Vagina (tissue), 2 donors: ENCODE data around the gene NARS2.

Source experiments
- POLR2A ChIP-seq, 2 donors: fragments of 450-650 bp; IDR thresholded peaks; one replicate each; pipeline ENCODE4 v1.6.1; 2017; ENCODE audit warnings: antibody characterized with exemption in 2 of 2, mild to moderate bottlenecking in 2 of 2, moderate library complexity in 2 of 2
- POLR2AphosphoS5 ChIP-seq, 2 donors: sonication (generic); formaldehyde crosslinking; IDR thresholded peaks; one replicate each; pipeline ENCODE4 v1.9.0; 2017; ENCODE audit warnings: antibody characterized with exemption in 2 of 2, mild to moderate bottlenecking in 2 of 2, low read depth in 1 of 2; ENCODE audit not compliant: insufficient read depth in 1 of 2
- TF ChIP-seq, protein P1 (sequence below), 3 experiments: fragments of 450-650 bp in 2 of 3; fragments of 200-600 bp in 1 of 3; sonication (generic) in 1 of 3; IDR thresholded peaks; one replicate each; pipeline ENCODE4 v1.5.1; 2017 to 2019; ENCODE audit warnings: antibody characterized with exemption in 3 of 3, mild to moderate bottlenecking in 2 of 3, moderate library complexity in 2 of 3

- TF ChIP-seq, protein P1, sequence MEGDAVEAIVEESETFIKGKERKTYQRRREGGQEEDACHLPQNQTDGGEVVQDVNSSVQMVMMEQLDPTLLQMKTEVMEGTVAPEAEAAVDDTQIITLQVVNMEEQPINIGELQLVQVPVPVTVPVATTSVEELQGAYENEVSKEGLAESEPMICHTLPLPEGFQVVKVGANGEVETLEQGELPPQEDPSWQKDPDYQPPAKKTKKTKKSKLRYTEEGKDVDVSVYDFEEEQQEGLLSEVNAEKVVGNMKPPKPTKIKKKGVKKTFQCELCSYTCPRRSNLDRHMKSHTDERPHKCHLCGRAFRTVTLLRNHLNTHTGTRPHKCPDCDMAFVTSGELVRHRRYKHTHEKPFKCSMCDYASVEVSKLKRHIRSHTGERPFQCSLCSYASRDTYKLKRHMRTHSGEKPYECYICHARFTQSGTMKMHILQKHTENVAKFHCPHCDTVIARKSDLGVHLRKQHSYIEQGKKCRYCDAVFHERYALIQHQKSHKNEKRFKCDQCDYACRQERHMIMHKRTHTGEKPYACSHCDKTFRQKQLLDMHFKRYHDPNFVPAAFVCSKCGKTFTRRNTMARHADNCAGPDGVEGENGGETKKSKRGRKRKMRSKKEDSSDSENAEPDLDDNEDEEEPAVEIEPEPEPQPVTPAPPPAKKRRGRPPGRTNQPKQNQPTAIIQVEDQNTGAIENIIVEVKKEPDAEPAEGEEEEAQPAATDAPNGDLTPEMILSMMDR (IDR thresholded peaks at IDR 0.05): no peak
- TF ChIP-seq POLR2A (IDR thresholded peaks at IDR 0.05): no peak
- TF ChIP-seq POLR2AphosphoS5 (IDR thresholded peaks at IDR 0.05; ENCODE audit: insufficient read depth in 1 of 2, low read depth in 1 of 2): no peak
Measured at GRCh38 chr11:78428773-78429172, 145.9 kb downstream of the NARS2 start.
